22Rv1 (cell line): ENCODE results near the gene SRF.

ENCODE experiments used
- H3K27ac ChIP-seq: fragments of 450-650 bp; 2 replicates; pipeline ENCODE4 v1.5.1; 2017
- ZFX ChIP-seq: fragments of 450-650 bp; IDR thresholded peaks from 2 replicates; pipeline ENCODE4 v1.6.1; 2017; ENCODE audit warnings: antibody characterized with exemption, borderline replicate concordance
- TF ChIP-seq, protein P1 (sequence below): fragments of 450-650 bp; IDR thresholded peaks from 2 replicates; pipeline ENCODE4 v1.5.1; 2017; ENCODE audit warnings: mild to moderate bottlenecking

The SRF gene

DNA sequence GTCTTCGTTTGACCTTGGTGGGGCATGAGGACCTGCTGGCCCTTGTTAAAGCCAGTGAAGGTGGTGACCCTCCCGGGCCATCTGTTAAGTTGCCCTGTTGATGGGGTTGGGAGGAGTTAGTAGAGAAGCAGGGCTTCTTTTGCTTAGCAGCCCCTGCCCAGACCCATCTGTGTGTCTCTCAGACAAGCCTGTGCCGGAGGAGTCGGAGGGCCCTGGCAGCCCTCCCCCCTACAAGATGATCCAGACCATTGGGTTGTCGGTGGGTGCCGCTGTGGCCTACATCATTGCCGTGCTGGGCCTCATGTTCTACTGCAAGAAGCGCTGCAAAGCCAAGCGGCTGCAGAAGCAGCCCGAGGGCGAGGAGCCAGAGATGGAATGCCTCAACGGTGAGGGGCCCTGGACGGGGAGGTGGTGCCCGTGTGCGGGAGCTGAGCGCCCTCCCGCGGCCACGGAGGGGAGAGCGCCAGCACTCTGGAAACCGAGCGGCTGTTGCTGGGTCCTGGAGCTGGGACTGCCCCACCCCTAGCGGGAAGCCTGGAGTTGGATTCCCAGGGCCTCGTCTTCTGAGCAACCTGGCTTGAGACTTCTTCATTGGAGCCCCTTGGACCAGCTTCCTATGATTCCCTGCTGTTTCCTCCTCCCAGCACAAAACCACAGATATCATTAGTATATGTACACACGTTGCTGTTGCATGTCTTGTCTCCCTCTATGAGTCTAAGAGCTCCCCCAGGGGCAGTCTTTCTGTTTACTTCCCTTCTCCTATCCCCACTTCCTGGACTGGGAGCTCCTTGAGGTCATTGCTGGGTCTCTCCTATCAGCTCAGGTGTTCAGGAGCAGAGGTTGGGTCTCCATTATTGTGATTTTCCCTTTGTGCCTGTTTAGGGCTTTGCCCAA is 27.6 kb upstream of the SRF start:
- TF ChIP-seq ZFX, result no peak
- TF ChIP-seq, protein P1, sequence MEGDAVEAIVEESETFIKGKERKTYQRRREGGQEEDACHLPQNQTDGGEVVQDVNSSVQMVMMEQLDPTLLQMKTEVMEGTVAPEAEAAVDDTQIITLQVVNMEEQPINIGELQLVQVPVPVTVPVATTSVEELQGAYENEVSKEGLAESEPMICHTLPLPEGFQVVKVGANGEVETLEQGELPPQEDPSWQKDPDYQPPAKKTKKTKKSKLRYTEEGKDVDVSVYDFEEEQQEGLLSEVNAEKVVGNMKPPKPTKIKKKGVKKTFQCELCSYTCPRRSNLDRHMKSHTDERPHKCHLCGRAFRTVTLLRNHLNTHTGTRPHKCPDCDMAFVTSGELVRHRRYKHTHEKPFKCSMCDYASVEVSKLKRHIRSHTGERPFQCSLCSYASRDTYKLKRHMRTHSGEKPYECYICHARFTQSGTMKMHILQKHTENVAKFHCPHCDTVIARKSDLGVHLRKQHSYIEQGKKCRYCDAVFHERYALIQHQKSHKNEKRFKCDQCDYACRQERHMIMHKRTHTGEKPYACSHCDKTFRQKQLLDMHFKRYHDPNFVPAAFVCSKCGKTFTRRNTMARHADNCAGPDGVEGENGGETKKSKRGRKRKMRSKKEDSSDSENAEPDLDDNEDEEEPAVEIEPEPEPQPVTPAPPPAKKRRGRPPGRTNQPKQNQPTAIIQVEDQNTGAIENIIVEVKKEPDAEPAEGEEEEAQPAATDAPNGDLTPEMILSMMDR, result peak; percentile 97
- no peak overlapping the region for H3K27ac ChIP-seq

DNA sequence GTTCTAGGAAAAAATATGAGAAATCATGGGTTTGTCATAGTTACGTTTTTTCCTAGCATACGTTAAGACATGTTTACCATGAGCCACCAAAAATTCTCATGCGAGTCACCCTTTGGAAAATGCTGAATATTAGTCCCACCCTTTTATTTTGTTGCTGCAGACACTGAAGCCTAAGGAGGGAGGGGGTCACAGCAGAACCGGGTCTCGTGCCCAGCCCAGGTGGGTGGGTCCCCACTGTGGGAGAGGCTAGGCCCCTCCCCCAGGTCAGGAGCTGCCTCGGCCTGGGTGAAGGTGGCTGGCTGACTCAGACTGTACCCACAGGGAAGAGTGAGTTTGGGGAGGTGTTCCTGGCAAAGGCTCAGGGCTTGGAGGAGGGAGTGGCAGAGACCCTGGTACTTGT is 26.2 kb upstream of the SRF start:
- no peak overlapping the region for H3K27ac ChIP-seq
- TF ChIP-seq, protein P1, result no peak
- TF ChIP-seq ZFX, result no peak

GRCh38 chr6:43146261-43146660 is 24.8 kb upstream of the SRF start:
- H3K27ac ChIP-seq, result no peak overlapping the region
- TF ChIP-seq ZFX, result no peak
- TF ChIP-seq, protein P1, result peak; percentile 8; the same call in 1 of the 2 replicates

DNA sequence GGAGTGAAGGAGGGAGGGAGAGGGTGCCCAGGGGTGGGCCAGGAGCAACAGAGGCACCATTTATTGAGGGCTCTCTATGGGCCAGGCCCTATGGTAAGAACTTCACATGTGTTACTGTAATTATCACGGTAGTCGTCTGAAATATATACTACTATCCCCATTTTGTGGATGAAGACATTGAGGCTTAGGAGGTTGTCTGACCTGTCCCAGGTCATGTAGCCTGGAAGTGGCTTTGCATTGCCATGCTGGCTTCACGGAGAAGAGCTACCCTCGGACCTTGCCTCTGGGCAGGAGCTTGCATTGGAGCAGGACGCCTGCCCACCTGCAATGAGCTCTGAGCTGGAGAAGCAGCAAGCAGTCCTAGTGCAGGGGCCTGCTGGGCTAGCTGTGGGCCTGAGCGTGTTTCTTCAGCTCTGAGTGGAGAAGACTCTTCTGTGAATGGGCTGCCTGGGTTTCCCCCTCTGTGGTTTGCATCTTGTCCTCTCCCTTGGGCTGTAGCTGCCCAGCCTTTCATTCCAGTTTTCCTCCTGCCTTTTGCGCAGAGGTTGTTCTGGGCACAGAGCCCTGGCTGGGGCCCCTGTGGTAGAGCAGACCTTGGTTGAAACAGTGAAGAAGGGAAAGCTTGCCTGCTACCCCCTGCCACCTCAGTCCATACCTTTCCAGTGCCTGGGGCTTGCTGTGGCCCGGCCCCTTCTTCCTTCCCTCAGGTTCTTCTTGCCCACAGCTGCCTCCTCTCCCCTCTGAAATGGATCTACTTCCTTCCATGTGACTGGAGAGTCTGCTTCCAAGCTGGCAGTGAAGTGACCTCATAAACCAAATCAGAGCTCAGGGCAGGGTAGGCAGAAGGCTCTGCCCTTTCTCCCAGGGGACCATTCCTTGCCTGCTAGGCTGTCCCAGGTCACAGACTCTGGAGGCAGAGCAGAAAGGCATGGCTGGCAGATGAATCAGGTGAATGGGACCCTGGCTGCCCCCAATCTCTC is 24.1 kb upstream of the SRF start:
- no peak for TF ChIP-seq ZFX
- no peak overlapping the region for H3K27ac ChIP-seq

DNA sequence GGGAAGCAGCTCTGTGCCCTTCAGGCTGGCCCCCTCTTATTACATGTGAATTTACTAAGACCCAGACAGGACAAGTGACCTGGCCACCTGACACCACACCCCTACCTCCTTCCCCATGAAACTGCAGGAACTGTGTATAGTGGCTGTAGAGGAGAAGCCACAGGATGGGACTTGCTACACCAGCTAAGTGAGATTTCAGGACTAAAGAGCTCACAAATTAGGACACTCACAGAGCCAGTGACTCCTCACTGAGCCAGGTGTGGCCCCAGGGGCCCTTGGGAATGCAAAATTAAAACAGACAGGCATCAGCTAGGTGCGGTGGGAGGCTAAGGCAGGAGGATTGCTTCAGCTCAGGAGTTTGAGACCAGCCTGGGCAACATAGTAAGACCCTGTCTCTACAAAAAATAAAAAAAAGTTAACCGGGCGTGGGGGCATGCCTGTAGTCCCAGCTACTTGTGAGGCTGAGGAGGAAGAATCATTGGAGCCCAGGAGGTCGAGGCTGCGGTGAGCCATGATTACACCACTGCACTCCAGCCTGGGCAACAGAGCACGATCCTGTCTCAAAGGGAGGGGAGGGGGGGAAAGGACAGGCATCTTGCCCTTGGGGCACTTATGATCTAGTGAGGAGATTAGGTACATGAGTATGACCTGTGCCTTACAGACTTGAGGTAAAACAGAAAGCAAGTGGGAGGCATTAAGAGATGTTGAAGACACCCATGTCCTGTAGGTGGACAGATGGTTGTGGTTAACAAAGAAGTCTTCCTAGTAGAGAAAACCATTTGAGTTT is 23.2 kb upstream of the SRF start:
- no peak for TF ChIP-seq ZFX
- TF ChIP-seq, protein P1, result no peak
- no peak overlapping the region for H3K27ac ChIP-seq

DNA sequence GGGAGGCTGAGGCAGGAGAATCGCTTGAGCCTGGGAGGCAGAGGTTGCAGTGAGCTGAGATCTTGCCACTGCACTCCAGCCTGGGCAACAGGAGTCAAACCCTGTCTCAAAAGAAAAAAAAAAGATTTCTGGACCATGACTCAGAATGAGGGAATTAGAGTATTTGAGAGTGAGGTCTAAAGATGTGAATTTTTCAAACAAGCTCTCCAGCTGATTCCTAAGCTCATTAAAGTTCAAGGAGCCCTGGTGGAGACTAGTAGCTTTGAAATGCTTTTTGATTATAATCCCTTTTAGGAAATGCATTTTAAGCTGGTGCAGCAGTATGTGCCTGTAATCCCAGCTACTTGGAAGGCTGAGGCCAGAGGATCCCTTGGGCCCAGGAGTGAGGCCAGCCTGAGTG is 21.8 kb upstream of the SRF start:
- no peak for TF ChIP-seq ZFX
- TF ChIP-seq, protein P1, result no peak
- H3K27ac ChIP-seq, result peak overlapping the region; percentile 86
